Spleen (tissue), 11 donors: ENCODE measurements around the gene REXO5. TPM values are rescaled to one million over a fixed set of nuclear protein-coding genes. Genes with fewer than 3 reads are reported as not detected.
"Not testable (repeated sequence)": the region's sequence is repeated elsewhere in the genome, so short reads cannot be mapped to it uniquely, and the experiment has no call there.

ENCODE experiments used
- DNase-seq: peaks from one replicate; pipeline ENCODE4 v3.0.0-alpha.2; 2020
- H3K27ac ChIP-seq, 8 donors: fragments of 200-600 bp; sonication (generic) in 7 of 8; 1 replicate in 4 of 8; 2 replicates in 4 of 8; pipeline versions ENCODE4 v1.5.0 to v1.8.0; 2016 to 2021; ENCODE audit warnings: inconsistent platforms in 4 of 8, mild to moderate bottlenecking in 4 of 8, moderate library complexity in 1 of 8
- H3K27me3 ChIP-seq, 7 donors: fragments of 200-600 bp; sonication (generic) in 6 of 7; replicated peaks in 1 of 7; 1 replicate in 4 of 7; 2 replicates in 3 of 7; pipeline versions ENCODE4 v1.5.0 to v1.8.0; 2016 to 2021; ENCODE audit warnings: inconsistent platforms in 3 of 7, mild to moderate bottlenecking in 1 of 7
- H3K36me3 ChIP-seq, 6 donors: fragments of 200-600 bp; sonication (generic) in 5 of 6; 1 replicate in 4 of 6; 2 replicates in 2 of 6; pipeline versions ENCODE4 v1.5.0 to v1.8.0; 2016 to 2021; ENCODE audit warnings: inconsistent platforms in 2 of 6
- H3K4me1 ChIP-seq, 6 donors: fragments of 200-600 bp; sonication (generic) in 5 of 6; 1 replicate in 3 of 6; 2 replicates in 3 of 6; pipeline versions ENCODE4 v1.5.0 to v1.8.0; 2016 to 2021; ENCODE audit warnings: inconsistent platforms in 3 of 6
- H3K4me3 ChIP-seq, 8 donors: fragments of 200-600 bp; sonication (generic) in 7 of 8; 1 replicate in 4 of 8; 2 replicates in 4 of 8; pipeline versions ENCODE4 v1.5.0 to v1.8.0; 2016 to 2021; ENCODE audit warnings: inconsistent platforms in 4 of 8, mild to moderate bottlenecking in 4 of 8, moderate library complexity in 2 of 8
- H3K9me3 ChIP-seq, 8 donors: fragments of 200-600 bp; sonication (generic) in 7 of 8; 1 replicate in 4 of 8; 2 replicates in 4 of 8; pipeline versions ENCODE4 v1.5.0 to v1.8.0; 2016 to 2021; ENCODE audit warnings: inconsistent platforms in 4 of 8
- POLR2A ChIP-seq, 3 donors: fragments of 450-650 bp; IDR thresholded peaks; one replicate each; pipeline ENCODE4 v1.5.1; 2017; ENCODE audit warnings: antibody characterized with exemption in 3 of 3, mild to moderate bottlenecking in 1 of 3
- POLR2AphosphoS5 ChIP-seq, 3 donors: sonication (generic); formaldehyde crosslinking; IDR thresholded peaks; one replicate each; pipeline ENCODE4 v1.5.1; 2017; ENCODE audit warnings: antibody characterized with exemption in 3 of 3
- WGBS, 5 donors: extraction: QIAGEN DNeasy Blood & Tissue Kit in 3 of 5; methylation state at CpG; one replicate each; pipeline versions ENCODE4 v1.1.5 to v1.1.7; 2013 to 2018; 5-methylcytosine and 5-hydroxymethylcytosine counted together
- intact Hi-C: fragments of 100-400 bp; cut with DNase I; formaldehyde crosslinking; loops from one replicate; pipeline ENCODE4 v1.15.0; 2023; ENCODE audit warnings: low total_unique reads
- polyA plus RNA-seq, 3 donors: library from polyadenylated mRNA; stranded (reverse); fragments of 200-250 nt; gene quantifications; one replicate each; pipeline ENCODE4 v1.2.1, GENCODE V29; 2013
- total RNA-seq, 7 donors: library from RNA; depleted of rRNA in 3 of 7; stranded (reverse); fragments of >200 nt in 3 of 7; fragmentation: NEBNext Ultra II Directional in 4 of 7; extraction: Animal tissue kit (Norgen Biotek cat#: 25700) in 4 of 7; gene quantifications; one replicate each; pipeline versions ENCODE4 v1.1.0 to v1.2.1, GENCODE V29; 2016 to 2021
- TF ChIP-seq, protein P1 (sequence below), 11 experiments: fragments of 200-600 bp in 7 of 11; fragments of 450-650 bp in 4 of 11; sonication (generic) in 4 of 11; IDR thresholded peaks in 8 of 11; conservative IDR thresholded peaks in 3 of 11; 1 replicate in 7 of 11; 2 replicates in 4 of 11; pipeline versions ENCODE4 v1.4.0 to v1.8.0; 2016 to 2021; ENCODE audit warnings: antibody characterized with exemption in 11 of 11, inconsistent platforms in 4 of 11, mild to moderate bottlenecking in 1 of 11
- donor health status: healthy with polysubstance abuse.
- donor health status: DM: no; HTN: no; CAD: no; lungs with moderate emphysema.
- donor health status: DM: no; HTN: no; CAD: no.
- donor health status: Bipolar disorder and iron deficiency.
- donor health status: healthy.
- donor health status: DM: no; HTN: no; CAD: no.
- donor health status: DM: yes; HTN: yes; CAD: no.

The REXO5 gene
- total and polyA plus RNA-seq, 10 donors = 0.46 to 3.7 (median 1.5) TPM

DNA sequence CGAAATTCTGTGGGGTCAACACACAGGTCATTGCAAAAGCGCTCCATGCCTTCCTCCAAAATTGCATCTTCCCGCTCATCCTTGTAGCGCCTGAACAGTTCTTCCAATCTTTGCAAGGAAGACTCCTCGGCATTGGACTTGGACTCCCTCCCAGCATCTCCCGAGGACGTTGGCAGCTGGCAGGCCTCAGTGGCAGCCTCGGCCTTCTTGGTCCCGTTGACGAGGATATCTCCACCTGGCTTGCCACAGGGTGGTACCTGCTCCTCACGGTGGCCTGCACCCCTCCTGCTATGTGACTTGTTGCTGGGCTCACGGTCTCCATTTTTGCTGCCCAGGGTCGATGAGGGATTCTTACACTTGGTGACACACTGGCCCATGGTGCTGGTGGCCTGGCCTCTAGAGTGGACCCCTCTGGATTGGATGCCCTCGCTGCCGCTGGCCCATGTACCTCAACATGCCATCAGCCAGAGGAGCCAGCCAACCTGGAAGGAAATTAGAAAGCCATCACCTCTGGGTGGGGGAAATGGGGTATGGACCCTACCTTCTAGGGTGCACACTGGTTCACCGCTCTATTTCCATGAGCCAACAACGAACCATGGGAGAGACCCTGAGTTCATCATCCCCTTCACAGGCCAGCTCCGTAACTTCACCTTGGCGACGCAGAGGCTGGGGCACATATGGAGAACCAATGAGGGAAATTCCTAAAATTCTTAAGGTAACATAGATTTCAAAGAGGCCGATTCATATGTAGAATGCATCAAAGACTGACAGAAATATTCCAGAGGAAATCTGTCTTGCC, 56.0 kb downstream of the REXO5 start:
- WGBS, 5 donors = 95 to 98% (median 96%) methylated on average over 21 of the region's 21 CpGs
- no peak for DNase-seq
- H3K4me1 ChIP-seq = peaks cover 0 to 30% (median 17%) of the 10 kb centered on the region in 6 donors

GRCh38 chr16:20864376-20864775, 58.0 kb downstream of the REXO5 start:
- not testable (repeated sequence) for H3K27ac ChIP-seq
- 58 to 85% (median 75%) methylated on average over 6 of the region's 6 CpGs for WGBS, 5 donors
- H3K4me1 ChIP-seq = peaks cover 3 to 49% (median 25%) of the 10 kb centered on the region in 6 donors

More for the DNA sequence above, 56.0 kb downstream of the REXO5 start:
- no peak overlapping the region for H3K27ac ChIP-seq
- H3K27me3 ChIP-seq = no peaks in the 10 kb centered on the region
- no peaks in the 10 kb centered on the region for H3K9me3 ChIP-seq
- intact Hi-C loops = no loop called here
- no peak overlapping the region for H3K4me3 ChIP-seq
- TF ChIP-seq, protein P1, sequence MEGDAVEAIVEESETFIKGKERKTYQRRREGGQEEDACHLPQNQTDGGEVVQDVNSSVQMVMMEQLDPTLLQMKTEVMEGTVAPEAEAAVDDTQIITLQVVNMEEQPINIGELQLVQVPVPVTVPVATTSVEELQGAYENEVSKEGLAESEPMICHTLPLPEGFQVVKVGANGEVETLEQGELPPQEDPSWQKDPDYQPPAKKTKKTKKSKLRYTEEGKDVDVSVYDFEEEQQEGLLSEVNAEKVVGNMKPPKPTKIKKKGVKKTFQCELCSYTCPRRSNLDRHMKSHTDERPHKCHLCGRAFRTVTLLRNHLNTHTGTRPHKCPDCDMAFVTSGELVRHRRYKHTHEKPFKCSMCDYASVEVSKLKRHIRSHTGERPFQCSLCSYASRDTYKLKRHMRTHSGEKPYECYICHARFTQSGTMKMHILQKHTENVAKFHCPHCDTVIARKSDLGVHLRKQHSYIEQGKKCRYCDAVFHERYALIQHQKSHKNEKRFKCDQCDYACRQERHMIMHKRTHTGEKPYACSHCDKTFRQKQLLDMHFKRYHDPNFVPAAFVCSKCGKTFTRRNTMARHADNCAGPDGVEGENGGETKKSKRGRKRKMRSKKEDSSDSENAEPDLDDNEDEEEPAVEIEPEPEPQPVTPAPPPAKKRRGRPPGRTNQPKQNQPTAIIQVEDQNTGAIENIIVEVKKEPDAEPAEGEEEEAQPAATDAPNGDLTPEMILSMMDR (IDR thresholded peaks at IDR 0.05 in 8 of 11, conservative IDR thresholded peaks at IDR 0.05 in 3 of 11) = no peak
- TF ChIP-seq POLR2AphosphoS5 (IDR thresholded peaks at IDR 0.05) (no peak), POLR2A (IDR thresholded peaks at IDR 0.05) (no peak)
- peaks cover 0 to 46% (median 23%) of the 10 kb centered on the region in 6 donors for H3K36me3 ChIP-seq

DNA sequence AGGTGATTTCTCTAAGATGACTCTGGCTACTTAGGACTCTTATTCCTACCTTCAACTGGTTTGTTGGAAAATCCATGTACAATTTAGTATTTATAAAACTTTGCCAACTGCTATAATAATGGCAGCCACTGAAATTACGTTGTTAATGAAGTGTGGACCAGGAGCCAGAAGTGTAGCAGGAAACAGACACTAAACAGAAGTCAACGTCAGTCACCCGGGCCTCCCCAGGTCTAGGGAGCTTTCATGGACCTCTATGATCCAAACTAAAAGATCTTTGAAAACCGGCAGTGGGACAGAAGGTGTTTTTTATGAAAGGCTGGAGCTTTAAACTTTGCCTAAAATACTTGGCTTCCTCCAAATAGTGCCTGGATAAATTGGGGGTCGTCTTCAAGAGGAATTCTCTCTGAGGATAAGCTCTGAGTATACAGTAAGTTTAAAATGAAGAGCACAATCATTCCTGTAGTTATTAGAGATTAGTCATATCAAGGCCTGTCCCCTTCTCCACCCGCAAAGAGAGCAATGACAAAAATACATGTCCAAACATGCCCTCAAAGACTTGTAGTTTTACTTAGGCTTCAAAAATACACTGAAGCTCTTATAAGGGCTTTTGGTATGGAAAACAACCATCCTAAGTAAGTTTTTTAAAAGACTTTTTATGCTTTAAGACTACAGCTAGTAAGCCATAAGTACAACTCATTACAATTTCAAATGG, 59.2 kb downstream of the REXO5 start:
- 63 to 84% (median 70%) methylated on average over 6 of the region's 6 CpGs for WGBS, 5 donors
- DNase-seq = no peak
- H3K27me3 ChIP-seq = no peaks in the 10 kb centered on the region
- peaks cover 0 to 22% (median 14%) of the 10 kb centered on the region in 6 donors for H3K36me3 ChIP-seq
- H3K27ac ChIP-seq = peak overlapping the region in 2 of 8 donors; percentile 7 to 16
- no peaks in the 10 kb centered on the region for H3K9me3 ChIP-seq
- intact Hi-C loops = no loop called here
- no peak for TF ChIP-seq POLR2A (IDR thresholded peaks at IDR 0.05)
- TF ChIP-seq, protein P1 (IDR thresholded peaks at IDR 0.05 in 8 of 11, conservative IDR thresholded peaks at IDR 0.05 in 3 of 11) = no peak
- no peak for TF ChIP-seq POLR2AphosphoS5 (IDR thresholded peaks at IDR 0.05)
- H3K4me1 ChIP-seq = peaks cover 7 to 55% (median 29%) of the 10 kb centered on the region in 6 donors
- H3K4me3 ChIP-seq = no peak overlapping the region

More at GRCh38 chr16:20864376-20864775, 58.0 kb downstream of the REXO5 start:
- peaks cover 0 to 34% (median 22%) of the 10 kb centered on the region in 6 donors for H3K36me3 ChIP-seq
- DNase-seq, intact Hi-C loops, H3K9me3 ChIP-seq, H3K4me3 ChIP-seq, H3K27me3 ChIP-seq: not testable (repeated sequence)

DNA sequence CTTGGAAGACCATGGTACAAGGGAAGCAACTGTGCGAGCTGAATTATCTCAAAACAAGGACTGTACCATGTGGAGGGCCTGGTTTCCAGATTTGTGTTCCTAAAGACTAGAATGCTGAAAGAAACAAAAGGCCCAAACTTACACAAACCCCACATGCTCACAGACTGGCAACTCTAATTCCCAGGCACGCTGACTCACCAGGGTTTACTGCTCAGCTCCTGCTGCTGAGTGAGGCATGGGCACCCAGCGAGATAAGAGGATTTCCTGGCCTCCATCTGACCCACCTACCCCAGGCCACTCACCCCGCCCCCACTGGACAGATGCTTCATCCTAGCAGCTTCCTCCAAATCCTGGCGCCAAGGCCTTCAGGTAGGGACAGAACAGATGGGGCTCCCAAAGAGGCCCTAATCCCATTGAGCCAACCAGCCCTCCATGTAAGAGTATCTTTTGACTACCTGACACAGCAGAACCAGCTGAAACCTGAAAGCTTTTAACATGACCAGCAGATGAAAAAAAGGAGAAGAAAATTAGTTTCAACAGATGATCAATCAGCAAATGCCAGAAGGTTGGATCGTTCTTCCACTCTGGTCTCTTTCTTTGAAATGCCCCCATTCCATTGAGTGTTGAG, 59.9 kb downstream of the REXO5 start:
- H3K9me3 ChIP-seq = no peaks in the 10 kb centered on the region
- H3K4me1 ChIP-seq = peaks cover 7 to 62% (median 31%) of the 10 kb centered on the region in 6 donors
- no peak overlapping the region for H3K4me3 ChIP-seq
- H3K27ac ChIP-seq = peak overlapping the region in 2 of 8 donors; percentile 7 to 16
- TF ChIP-seq, protein P1 (IDR thresholded peaks at IDR 0.05 in 8 of 11, conservative IDR thresholded peaks at IDR 0.05 in 3 of 11) = no peak
- TF ChIP-seq POLR2A (IDR thresholded peaks at IDR 0.05) (no peak), POLR2AphosphoS5 (IDR thresholded peaks at IDR 0.05) (no peak)
- H3K27me3 ChIP-seq = no peaks in the 10 kb centered on the region
- peaks cover 0 to 15% (median 12%) of the 10 kb centered on the region in 6 donors for H3K36me3 ChIP-seq
- DNase-seq = no peak
- WGBS, 5 donors = 64 to 83% (median 79%) methylated on average over 6 of the region's 6 CpGs
- intact Hi-C loops = no loop called here
